HepG2 (cell line): Measurements from ENCODE around the gene DNAAF9. TPM values are rescaled to one million over a fixed set of nuclear protein-coding genes. Genes with fewer than 3 reads are reported as not detected.

Experiments
- ARHGAP35 ChIP-seq: sonication (generic); formaldehyde crosslinking; IDR thresholded peaks from 2 replicates; pipeline ENCODE4 v1.9.0; 2022; ENCODE audit warnings: mild to moderate bottlenecking, inconsistent platforms, moderate library complexity, missing genetic modification reagents, borderline replicate concordance
- FOXA3 ChIP-seq: IDR thresholded peaks from 2 replicates; pipeline ENCODE4 v1.6.1; 2016; ENCODE audit warnings: missing genetic modification reagents, missing compliant biosample characterization
- GLI4 ChIP-seq: sonication (generic); formaldehyde crosslinking; IDR thresholded peaks from 2 replicates; pipeline ENCODE4 v1.5.1; 2020; ENCODE audit warnings: missing genetic modification reagents, mild to moderate bottlenecking, moderate library complexity, borderline replicate concordance
- ONECUT2 ChIP-seq: sonication (generic); formaldehyde crosslinking; IDR thresholded peaks from 2 replicates; pipeline ENCODE4 v1.4.0; 2020; ENCODE audit warnings: missing genetic modification reagents
- TBX2 ChIP-seq: sonication (generic); formaldehyde crosslinking; IDR thresholded peaks from 2 replicates; pipeline ENCODE4 v1.5.0; 2020; ENCODE audit warnings: missing genetic modification reagents, mild to moderate bottlenecking, borderline replicate concordance
- ZNF709 ChIP-seq: sonication (generic); formaldehyde crosslinking; IDR thresholded peaks from 2 replicates; pipeline ENCODE4 v1.5.0; 2020; ENCODE audit warnings: mild to moderate bottlenecking, missing genetic modification reagents
- ZNF737 ChIP-seq: sonication (generic); formaldehyde crosslinking; IDR thresholded peaks from 2 replicates; pipeline ENCODE4 v1.5.0; 2020; ENCODE audit warnings: missing genetic modification reagents, mild to moderate bottlenecking, borderline replicate concordance
- polyA plus RNA-seq, 8 experiments: library from polyadenylated mRNA; depleted of rRNA in 3 of 8; stranded (reverse) in 7 of 8; unstranded in 1 of 8; fragments of >200 nt; fragmentation: Illumina TruSeq in 4 of 8; extraction: Trizol in 4 of 8; gene quantifications; 2 replicates each; pipeline versions ENCODE4 v1.2.1 to v1.2.3, GENCODE V29; 2011 to 2016; ENCODE audit warnings: low read depth in 4 of 8, missing spikeins in 1 of 8, mixed read lengths in 1 of 8; ENCODE audit not compliant: insufficient read depth in 1 of 8
- total RNA-seq, 5 experiments: library from RNA; depleted of rRNA; stranded (reverse); fragments of >200 nt; fragmentation: Illumina TruSeq; extraction: Trizol; gene quantifications; 2 replicates each; pipeline ENCODE4 v1.2.3, GENCODE V29; 2016; ENCODE audit warnings: low read depth in 1 of 5
- TF ChIP-seq, protein P1 (sequence below): sonication (generic); formaldehyde crosslinking; IDR thresholded peaks from 2 replicates; pipeline ENCODE4 v1.5.1; 2020; ENCODE audit warnings: mild to moderate bottlenecking, moderate library complexity, missing genetic modification reagents
- TF ChIP-seq, protein P2 (sequence below): sonication (generic); formaldehyde crosslinking; IDR thresholded peaks from 2 replicates; pipeline ENCODE4 v1.5.1; 2020; ENCODE audit warnings: missing genetic modification reagents, mild to moderate bottlenecking, borderline replicate concordance
- TF ChIP-seq, protein P3 (sequence below): sonication (generic); formaldehyde crosslinking; IDR thresholded peaks from 2 replicates; pipeline ENCODE4 v1.4.0; 2020; ENCODE audit warnings: missing genetic modification reagents, borderline replicate concordance
- TF ChIP-seq, protein P4 (sequence below): sonication (generic); formaldehyde crosslinking; IDR thresholded peaks from 2 replicates; pipeline ENCODE4 v1.8.0; 2022; ENCODE audit warnings: missing genetic modification reagents, mild to moderate bottlenecking, inconsistent platforms, borderline replicate concordance
- TF ChIP-seq, protein P5 (sequence below): sonication (generic); formaldehyde crosslinking; conservative IDR thresholded peaks from 2 replicates; pipeline ENCODE4 v1.4.0; 2020; ENCODE audit warnings: mild to moderate bottlenecking, missing genetic modification reagents, moderate library complexity

The DNAAF9 gene
- total and polyA plus RNA-seq, 2 of the 13 experiments (the other 11 are each of a cell fraction or from before 2014, with no cell fraction given): 10.5 to 14.9 TPM

DNA sequence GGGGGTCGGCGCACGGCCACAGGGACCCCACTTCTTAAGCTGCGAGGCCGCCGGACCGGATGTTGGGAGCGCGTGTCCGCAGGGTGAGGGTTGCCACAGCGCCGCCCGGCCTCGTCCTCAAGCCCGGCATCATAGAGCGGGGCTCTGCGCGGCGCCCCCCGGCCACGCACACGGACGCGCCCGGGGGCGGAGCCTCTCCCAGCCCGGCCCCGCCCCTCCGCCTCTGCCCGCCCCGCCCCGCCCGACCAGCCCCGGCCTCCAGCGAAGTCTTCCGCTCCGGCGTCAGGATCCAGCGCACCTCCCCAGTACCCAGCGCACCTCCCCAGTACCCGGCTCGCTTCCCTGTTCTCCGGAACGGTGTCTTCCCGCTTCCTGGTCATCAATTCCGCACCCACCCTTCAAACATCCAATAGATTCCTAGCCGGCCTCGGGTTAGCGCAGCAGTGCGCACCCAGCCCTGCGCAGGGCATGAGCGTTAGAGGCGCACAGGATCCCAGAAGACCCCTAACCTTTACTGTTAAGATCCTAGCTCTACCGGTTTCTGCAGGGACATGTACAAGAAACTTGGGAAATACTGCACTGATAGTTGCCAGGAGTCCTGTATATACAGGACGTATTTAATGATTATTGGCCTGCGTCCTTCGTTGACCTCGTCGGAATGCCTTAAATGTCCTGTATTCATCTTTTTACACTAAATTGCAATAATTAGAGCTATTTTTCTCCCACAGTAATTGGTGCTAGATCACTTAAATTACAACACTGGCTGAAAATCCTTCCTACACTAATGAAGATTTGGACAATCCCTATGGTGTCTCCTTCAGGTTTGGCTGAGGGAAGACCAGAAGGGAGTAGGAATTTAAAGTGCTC is 535 bp upstream of the DNAAF9 start (continued):
- TF ChIP-seq, protein P1, sequence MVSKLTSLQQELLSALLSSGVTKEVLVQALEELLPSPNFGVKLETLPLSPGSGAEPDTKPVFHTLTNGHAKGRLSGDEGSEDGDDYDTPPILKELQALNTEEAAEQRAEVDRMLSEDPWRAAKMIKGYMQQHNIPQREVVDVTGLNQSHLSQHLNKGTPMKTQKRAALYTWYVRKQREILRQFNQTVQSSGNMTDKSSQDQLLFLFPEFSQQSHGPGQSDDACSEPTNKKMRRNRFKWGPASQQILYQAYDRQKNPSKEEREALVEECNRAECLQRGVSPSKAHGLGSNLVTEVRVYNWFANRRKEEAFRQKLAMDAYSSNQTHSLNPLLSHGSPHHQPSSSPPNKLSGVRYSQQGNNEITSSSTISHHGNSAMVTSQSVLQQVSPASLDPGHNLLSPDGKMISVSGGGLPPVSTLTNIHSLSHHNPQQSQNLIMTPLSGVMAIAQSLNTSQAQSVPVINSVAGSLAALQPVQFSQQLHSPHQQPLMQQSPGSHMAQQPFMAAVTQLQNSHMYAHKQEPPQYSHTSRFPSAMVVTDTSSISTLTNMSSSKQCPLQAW: peak; percentile 65; the same call in 1 of the 2 replicates
- TF ChIP-seq, protein P2, sequence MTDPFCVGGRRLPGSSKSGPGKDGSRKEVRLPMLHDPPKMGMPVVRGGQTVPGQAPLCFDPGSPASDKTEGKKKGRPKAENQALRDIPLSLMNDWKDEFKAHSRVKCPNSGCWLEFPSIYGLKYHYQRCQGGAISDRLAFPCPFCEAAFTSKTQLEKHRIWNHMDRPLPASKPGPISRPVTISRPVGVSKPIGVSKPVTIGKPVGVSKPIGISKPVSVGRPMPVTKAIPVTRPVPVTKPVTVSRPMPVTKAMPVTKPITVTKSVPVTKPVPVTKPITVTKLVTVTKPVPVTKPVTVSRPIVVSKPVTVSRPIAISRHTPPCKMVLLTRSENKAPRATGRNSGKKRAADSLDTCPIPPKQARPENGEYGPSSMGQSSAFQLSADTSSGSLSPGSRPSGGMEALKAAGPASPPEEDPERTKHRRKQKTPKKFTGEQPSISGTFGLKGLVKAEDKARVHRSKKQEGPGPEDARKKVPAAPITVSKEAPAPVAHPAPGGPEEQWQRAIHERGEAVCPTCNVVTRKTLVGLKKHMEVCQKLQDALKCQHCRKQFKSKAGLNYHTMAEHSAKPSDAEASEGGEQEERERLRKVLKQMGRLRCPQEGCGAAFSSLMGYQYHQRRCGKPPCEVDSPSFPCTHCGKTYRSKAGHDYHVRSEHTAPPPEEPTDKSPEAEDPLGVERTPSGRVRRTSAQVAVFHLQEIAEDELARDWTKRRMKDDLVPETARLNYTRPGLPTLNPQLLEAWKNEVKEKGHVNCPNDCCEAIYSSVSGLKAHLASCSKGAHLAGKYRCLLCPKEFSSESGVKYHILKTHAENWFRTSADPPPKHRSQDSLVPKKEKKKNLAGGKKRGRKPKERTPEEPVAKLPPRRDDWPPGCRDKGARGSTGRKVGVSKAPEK (CRISPR knock-in tag): no peak
- TF ChIP-seq ZNF709 (CRISPR knock-in tag) (no peak; the same call in 1 of the 2 replicates), ARHGAP35 (CRISPR knock-in tag) (0 out of 2 replicates have a peak, but pooled peaks have one; percentile 23), TBX2 (CRISPR knock-in tag) (no peak; the same call in none of the 2 replicates), FOXA3 (CRISPR knock-in tag) (0 out of 2 replicates have a peak, but pooled peaks have one; percentile 9), ONECUT2 (peak; percentile 4; the same call in 1 of the 2 replicates), ZNF737 (CRISPR knock-in tag) (no peak), GLI4 (CRISPR knock-in tag) (no peak; the same call in 1 of the 2 replicates)
- TF ChIP-seq, protein P3, sequence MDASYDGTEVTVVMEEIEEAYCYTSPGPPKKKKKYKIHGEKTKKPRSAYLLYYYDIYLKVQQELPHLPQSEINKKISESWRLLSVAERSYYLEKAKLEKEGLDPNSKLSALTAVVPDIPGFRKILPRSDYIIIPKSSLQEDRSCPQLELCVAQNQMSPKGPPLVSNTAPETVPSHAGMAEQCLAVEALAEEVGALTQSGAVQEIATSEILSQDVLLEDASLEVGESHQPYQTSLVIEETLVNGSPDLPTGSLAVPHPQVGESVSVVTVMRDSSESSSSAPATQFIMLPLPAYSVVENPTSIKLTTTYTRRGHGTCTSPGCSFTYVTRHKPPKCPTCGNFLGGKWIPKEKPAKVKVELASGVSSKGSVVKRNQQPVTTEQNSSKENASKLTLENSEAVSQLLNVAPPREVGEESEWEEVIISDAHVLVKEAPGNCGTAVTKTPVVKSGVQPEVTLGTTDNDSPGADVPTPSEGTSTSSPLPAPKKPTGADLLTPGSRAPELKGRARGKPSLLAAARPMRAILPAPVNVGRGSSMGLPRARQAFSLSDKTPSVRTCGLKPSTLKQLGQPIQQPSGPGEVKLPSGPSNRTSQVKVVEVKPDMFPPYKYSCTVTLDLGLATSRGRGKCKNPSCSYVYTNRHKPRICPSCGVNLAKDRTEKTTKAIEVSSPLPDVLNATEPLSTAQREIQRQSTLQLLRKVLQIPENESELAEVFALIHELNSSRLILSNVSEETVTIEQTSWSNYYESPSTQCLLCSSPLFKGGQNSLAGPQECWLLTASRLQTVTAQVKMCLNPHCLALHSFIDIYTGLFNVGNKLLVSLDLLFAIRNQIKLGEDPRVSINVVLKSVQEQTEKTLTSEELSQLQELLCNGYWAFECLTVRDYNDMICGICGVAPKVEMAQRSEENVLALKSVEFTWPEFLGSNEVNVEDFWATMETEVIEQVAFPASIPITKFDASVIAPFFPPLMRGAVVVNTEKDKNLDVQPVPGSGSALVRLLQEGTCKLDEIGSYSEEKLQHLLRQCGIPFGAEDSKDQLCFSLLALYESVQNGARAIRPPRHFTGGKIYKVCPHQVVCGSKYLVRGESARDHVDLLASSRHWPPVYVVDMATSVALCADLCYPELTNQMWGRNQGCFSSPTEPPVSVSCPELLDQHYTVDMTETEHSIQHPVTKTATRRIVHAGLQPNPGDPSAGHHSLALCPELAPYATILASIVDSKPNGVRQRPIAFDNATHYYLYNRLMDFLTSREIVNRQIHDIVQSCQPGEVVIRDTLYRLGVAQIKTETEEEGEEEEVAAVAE (CRISPR knock-in tag): no peak; the same call in 1 of the 2 replicates
- TF ChIP-seq, protein P4, sequence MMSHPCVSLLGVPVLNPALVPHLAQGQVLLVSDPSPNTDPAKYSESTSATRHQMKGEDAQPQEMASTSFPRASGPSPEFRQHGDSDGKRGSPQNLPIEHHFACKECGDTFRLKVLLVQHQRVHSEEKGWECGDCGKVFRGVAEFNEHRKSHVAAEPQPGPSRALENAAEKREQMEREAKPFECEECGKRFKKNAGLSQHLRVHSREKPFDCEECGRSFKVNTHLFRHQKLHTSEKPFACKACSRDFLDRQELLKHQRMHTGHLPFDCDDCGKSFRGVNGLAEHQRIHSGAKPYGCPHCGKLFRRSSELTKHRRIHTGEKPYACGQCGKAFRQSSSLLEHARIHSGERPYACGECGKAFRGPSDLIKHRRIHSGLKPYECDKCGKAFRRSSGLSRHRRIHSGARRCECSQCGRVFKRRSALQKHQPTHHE (CRISPR knock-in tag): no peak
- TF ChIP-seq, protein P5, sequence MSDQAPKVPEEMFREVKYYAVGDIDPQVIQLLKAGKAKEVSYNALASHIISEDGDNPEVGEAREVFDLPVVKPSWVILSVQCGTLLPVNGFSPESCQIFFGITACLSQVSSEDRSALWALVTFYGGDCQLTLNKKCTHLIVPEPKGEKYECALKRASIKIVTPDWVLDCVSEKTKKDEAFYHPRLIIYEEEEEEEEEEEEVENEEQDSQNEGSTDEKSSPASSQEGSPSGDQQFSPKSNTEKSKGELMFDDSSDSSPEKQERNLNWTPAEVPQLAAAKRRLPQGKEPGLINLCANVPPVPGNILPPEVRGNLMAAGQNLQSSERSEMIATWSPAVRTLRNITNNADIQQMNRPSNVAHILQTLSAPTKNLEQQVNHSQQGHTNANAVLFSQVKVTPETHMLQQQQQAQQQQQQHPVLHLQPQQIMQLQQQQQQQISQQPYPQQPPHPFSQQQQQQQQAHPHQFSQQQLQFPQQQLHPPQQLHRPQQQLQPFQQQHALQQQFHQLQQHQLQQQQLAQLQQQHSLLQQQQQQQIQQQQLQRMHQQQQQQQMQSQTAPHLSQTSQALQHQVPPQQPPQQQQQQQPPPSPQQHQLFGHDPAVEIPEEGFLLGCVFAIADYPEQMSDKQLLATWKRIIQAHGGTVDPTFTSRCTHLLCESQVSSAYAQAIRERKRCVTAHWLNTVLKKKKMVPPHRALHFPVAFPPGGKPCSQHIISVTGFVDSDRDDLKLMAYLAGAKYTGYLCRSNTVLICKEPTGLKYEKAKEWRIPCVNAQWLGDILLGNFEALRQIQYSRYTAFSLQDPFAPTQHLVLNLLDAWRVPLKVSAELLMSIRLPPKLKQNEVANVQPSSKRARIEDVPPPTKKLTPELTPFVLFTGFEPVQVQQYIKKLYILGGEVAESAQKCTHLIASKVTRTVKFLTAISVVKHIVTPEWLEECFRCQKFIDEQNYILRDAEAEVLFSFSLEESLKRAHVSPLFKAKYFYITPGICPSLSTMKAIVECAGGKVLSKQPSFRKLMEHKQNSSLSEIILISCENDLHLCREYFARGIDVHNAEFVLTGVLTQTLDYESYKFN (CRISPR knock-in tag): 0 out of 2 replicates have a peak, but pooled peaks have one; percentile 7
